Measurements from ENCODE around the gene RUNDC3A. TPM values are rescaled to one million over a fixed set of nuclear protein-coding genes. Genes with fewer than 3 reads are reported as not detected.
A peak's percentile ranks its signal among the peaks of the same experiment; 100 is the strongest.
"Not testable (repeated sequence)": the region's sequence is repeated elsewhere in the genome, so short reads cannot be mapped to it uniquely, and the experiment has no call there.

The RUNDC3A gene
- total RNA-seq, 3 donors from 2014 or later (not counting 1 experiment from before 2014, with no cell fraction given) = 0.31 to 0.48 TPM; not detected in 1

DNA sequence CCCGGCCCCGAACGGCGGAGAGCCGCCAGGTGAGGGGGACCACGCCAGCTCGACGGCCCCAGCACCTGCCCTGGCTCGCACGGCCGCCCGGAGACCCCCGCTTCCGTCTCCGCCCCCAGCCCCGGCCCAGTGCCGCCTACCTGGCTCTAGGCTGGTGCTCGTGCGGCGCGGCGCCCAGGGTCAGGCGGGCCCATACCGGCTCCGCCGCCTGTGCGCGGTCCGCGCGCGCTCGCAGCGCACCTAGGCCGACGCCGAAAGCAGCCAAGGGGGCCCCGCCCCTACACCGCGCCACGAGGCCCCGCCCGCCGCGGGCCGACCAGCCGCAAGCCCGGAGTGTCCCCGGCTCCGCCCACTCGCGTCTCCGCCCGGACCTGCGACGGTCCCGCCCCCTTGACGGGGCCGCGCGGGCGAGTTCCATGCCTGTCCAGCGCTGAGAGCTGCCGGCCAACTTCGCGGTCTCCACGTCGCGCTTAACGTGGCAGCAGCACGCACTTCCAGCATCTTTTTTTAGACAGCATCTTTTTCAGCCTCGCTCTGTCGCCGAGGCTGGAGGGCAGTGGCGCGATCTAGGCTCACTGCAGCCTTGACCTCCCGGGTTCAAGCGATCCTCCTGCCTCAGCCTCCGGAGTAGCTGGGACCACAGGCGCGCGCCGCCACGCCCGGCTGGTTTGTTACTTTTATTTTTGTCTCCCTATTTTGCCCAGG, 16.3 kb downstream of the RUNDC3A start, which contains the start of gene SLC25A39:
Gene SLC25A39, minus strand, starts transcription at position 253 of the 705 bp plus-strand sequence. CDS start 1,261 bp downstream, outside the sequence.
- Histone ChIP-seq H3K27me3 (ENCODE audit: control insufficient read depth, insufficient read depth, low read length) (no peaks in the 10 kb centered on the region), H3K9me3 (ENCODE audit: control insufficient read depth, insufficient read depth, low read length) (no peaks in the 10 kb centered on the region), H3K27ac (ENCODE audit: low read length) (peak within 1 kb of the TSS; percentile 99), H3K4me3 (ENCODE audit: low read length) (peak within 1 kb of the TSS; percentile 91), H3K4me1 (ENCODE audit: control insufficient read depth, insufficient read depth, low read length) (peaks cover 40% of the 10 kb centered on the region), H3K36me3 (ENCODE audit: control insufficient read depth, insufficient read depth, low read length) (peaks cover 23% of the 10 kb centered on the region)
- peak within 1 kb of the TSS; percentile 97 to 98 for H3K27ac Mint-ChIP-seq
- H3K4me1 Mint-ChIP-seq = peaks cover 5 to 26% of the 10 kb centered on the region in 2 donors
- ATAC-seq (peak; percentile 72 to 92 (median 76)), DNase-seq (peak; percentile 97 to 99)
- no peaks in the 10 kb centered on the region for H3K27me3 Mint-ChIP-seq (ENCODE audit: low read depth in 2 of 2)
- TF ChIP-seq, protein P1, sequence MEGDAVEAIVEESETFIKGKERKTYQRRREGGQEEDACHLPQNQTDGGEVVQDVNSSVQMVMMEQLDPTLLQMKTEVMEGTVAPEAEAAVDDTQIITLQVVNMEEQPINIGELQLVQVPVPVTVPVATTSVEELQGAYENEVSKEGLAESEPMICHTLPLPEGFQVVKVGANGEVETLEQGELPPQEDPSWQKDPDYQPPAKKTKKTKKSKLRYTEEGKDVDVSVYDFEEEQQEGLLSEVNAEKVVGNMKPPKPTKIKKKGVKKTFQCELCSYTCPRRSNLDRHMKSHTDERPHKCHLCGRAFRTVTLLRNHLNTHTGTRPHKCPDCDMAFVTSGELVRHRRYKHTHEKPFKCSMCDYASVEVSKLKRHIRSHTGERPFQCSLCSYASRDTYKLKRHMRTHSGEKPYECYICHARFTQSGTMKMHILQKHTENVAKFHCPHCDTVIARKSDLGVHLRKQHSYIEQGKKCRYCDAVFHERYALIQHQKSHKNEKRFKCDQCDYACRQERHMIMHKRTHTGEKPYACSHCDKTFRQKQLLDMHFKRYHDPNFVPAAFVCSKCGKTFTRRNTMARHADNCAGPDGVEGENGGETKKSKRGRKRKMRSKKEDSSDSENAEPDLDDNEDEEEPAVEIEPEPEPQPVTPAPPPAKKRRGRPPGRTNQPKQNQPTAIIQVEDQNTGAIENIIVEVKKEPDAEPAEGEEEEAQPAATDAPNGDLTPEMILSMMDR (IDR thresholded peaks at IDR 0.05) = no peak
- WGBS (ENCODE audit: insufficient coverage) = under 1% methylated on average over 85 of the region's 85 CpGs
- no peaks in the 10 kb centered on the region for H3K36me3 Mint-ChIP-seq
- H3K4me3 Mint-ChIP-seq = peak within 1 kb of the TSS; percentile 92
- intact Hi-C loops (cut with micrococcal nuclease) = loop anchor here (5.0 kb wide), 1 partner anchor 202 kb away; the partner anchor contains the start of gene HDAC5
- H3K9me3 Mint-ChIP-seq = no peaks in the 10 kb centered on the region

DNA sequence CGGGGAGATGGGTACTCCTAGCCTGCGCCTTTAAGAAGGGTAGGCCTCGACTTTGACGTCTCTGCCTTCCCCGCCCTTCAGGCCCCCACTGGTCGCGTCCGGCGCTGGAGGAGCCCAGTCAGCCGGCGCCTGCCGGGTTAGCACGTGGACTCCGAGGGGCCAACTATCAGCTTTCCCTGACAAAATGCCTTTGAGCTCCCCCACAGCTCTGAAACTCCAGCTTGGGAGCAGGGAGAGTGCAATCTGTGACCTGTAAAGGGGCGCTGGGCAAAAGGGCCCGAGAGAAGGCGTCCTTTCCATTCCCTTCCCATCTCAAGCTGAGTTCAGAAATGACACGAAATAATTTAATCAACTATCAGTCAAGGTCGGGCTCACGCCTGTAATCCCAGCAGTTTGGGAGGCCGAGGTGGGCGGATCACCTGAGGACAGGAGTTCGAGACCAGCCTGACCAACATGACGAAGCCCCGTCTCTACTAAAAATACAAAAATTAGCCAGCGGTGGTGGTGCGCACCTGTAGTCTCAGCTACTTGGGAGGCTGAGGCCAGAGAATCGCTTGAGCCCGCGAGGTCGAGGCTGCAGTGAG, 18.6 kb downstream of the RUNDC3A start:
- Histone ChIP-seq H3K4me3 (ENCODE audit: low read length) (peak overlapping the region; percentile 22), H3K36me3 (ENCODE audit: control insufficient read depth, insufficient read depth, low read length) (peaks cover 4% of the 10 kb centered on the region), H3K27ac (ENCODE audit: low read length) (peak overlapping the region; percentile 61), H3K27me3 (ENCODE audit: control insufficient read depth, insufficient read depth, low read length) (no peaks in the 10 kb centered on the region), H3K9me3 (ENCODE audit: control insufficient read depth, insufficient read depth, low read length) (no peaks in the 10 kb centered on the region), H3K4me1 (ENCODE audit: control insufficient read depth, insufficient read depth, low read length) (peaks cover 45% of the 10 kb centered on the region)
- Mint-ChIP-seq H3K4me3 (peak overlapping the region; percentile 59), H3K27me3 (ENCODE audit: low read depth in 2 of 2) (no peaks in the 10 kb centered on the region), H3K27ac (peak overlapping the region; percentile 97 to 98), H3K36me3 (no peaks in the 10 kb centered on the region), H3K4me1 (peaks cover 10 to 32% of the 10 kb centered on the region in 2 donors), H3K9me3 (no peaks in the 10 kb centered on the region)
- TF ChIP-seq, protein P1 (IDR thresholded peaks at IDR 0.05) = no peak
- DNase-seq = peak; percentile 89 to 96
- intact Hi-C loops (cut with micrococcal nuclease) = loop anchor here (2.0 to 5.0 kb wide), 2 partner anchors 186 to 205 kb away; partner anchors contain the start of genes HDAC5 and HROB
- ATAC-seq = peak; percentile 68 to 86 (median 72)
- WGBS (ENCODE audit: insufficient coverage) = 28% methylated on average over 30 of the region's 31 CpGs

DNA sequence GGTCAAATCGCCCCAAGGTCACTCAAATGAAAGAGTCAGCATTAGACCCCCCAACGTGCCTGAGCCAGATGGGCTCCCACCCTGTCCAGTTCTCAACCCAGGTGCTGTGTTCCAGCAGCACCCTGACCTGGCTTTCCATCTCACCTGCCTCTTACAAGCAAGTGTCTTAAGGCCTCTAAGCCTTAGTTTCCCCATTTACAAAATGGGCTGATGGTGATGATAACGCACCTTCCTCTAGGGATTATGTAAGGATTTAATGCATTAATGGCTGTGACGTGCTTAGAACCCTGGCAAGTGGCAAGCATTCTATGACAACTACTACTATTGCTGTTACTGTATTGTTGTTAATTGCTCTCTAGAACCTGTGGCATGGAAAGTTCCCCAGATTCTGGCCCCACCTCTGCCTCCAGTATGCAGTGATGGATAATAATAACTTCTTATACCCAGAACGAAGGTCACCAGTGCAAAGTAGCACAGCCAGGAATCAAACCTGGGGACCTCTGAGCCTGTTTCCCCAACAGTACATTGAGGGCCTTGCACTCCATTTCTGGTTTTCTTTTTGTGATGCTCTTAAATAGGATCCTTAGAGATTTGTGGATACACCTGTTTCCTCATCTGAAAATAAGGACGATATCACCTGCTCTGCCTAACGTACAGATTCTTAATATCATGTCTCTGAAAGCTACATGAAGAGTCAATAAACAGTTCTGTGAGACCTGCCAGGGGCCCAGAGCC, 19.5 kb downstream of the RUNDC3A start:
- Histone ChIP-seq H3K9me3 (ENCODE audit: control insufficient read depth, insufficient read depth, low read length) (no peaks in the 10 kb centered on the region), H3K4me3 (ENCODE audit: low read length) (no peak overlapping the region), H3K4me1 (ENCODE audit: control insufficient read depth, insufficient read depth, low read length) (peaks cover 45% of the 10 kb centered on the region), H3K27ac (ENCODE audit: low read length) (no peak overlapping the region), H3K27me3 (ENCODE audit: control insufficient read depth, insufficient read depth, low read length) (no peaks in the 10 kb centered on the region), H3K36me3 (ENCODE audit: control insufficient read depth, insufficient read depth, low read length) (no peaks in the 10 kb centered on the region)
- Mint-ChIP-seq H3K4me3 (peak overlapping the region; percentile 13), H3K4me1 (peaks cover 6 to 27% of the 10 kb centered on the region in 2 donors), H3K27me3 (ENCODE audit: low read depth in 2 of 2) (no peaks in the 10 kb centered on the region), H3K9me3 (no peaks in the 10 kb centered on the region), H3K36me3 (no peaks in the 10 kb centered on the region), H3K27ac (no peak overlapping the region)
- ATAC-seq (no peak), DNase-seq (no peak)
- TF ChIP-seq, protein P1 (IDR thresholded peaks at IDR 0.05) = no peak
- intact Hi-C loops (cut with micrococcal nuclease) = loop anchor here (2.0 to 5.0 kb wide), 2 partner anchors 187 to 206 kb away; partner anchors contain the start of genes HDAC5 and HROB
- 83% methylated on average over 6 of the region's 7 CpGs for WGBS (ENCODE audit: insufficient coverage)

DNA sequence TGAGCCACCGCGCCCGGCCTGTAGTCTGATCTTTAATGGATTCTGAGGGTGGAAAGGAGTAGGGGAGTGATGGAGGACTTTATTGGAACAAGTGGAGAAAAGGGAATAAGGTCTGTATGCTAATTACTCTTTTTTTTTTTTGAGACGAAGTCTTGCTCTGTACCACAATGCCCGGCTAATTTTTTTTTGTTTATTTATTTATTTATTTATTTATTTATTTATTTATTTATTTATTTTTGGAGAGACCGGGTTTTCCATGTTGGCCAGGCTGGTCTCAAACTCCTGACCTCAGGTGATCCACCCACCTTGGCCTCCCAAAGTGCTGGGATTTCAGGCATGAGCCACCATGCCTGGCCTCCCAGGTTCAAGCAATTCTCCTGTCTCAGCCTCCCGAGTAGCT, 21.1 kb downstream of the RUNDC3A start:
- intact Hi-C loops (cut with micrococcal nuclease) = loop anchor here (5.0 kb wide), 1 partner anchor 207 kb away; the partner anchor contains the start of gene HDAC5
- peaks cover 6 to 17% of the 10 kb centered on the region in 2 donors for H3K4me1 Mint-ChIP-seq
- H3K36me3 Mint-ChIP-seq; H3K27ac ChIP-seq (ENCODE audit: low read length); ATAC-seq; H3K27ac Mint-ChIP-seq; DNase-seq; H3K36me3 ChIP-seq (ENCODE audit: control insufficient read depth, insufficient read depth, low read length); H3K9me3 Mint-ChIP-seq; H3K9me3 ChIP-seq (ENCODE audit: control insufficient read depth, insufficient read depth, low read length); H3K27me3 ChIP-seq (ENCODE audit: control insufficient read depth, insufficient read depth, low read length); H3K27me3 Mint-ChIP-seq (ENCODE audit: low read depth in 2 of 2); H3K4me3 Mint-ChIP-seq; H3K4me3 ChIP-seq (ENCODE audit: low read length): not testable (repeated sequence)
- H3K4me1 ChIP-seq (ENCODE audit: control insufficient read depth, insufficient read depth, low read length) = peaks cover 32% of the 10 kb centered on the region
- WGBS (ENCODE audit: insufficient coverage) = 97% methylated on average over 5 of the region's 7 CpGs

DNA sequence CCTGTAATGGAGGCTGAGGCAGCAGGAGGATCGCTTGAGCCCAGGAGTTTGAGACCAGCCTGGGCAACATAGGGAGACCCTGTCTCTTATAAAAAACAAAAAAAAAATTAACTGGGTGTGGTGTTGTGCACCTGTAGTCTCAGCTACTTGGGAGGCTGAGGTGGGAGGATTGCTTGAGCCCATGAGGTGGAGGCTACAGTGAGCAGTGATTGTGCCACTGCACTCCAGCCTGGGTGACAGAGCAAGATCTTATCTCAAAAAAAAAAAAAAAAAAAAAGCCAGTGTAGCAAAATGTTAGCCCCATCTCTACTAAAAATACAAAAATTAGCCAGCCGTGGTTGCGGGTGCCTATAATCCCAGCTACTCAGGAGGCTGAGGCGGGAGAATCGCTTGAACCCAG, 21.9 kb downstream of the RUNDC3A start:
- H3K4me3 Mint-ChIP-seq; H3K27ac Mint-ChIP-seq; H3K36me3 Mint-ChIP-seq; H3K9me3 Mint-ChIP-seq; H3K9me3 ChIP-seq (ENCODE audit: control insufficient read depth, insufficient read depth, low read length); ATAC-seq; H3K36me3 ChIP-seq (ENCODE audit: control insufficient read depth, insufficient read depth, low read length); H3K4me3 ChIP-seq (ENCODE audit: low read length); H3K27ac ChIP-seq (ENCODE audit: low read length); DNase-seq; H3K27me3 Mint-ChIP-seq (ENCODE audit: low read depth in 2 of 2); intact Hi-C loops (cut with micrococcal nuclease); H3K27me3 ChIP-seq (ENCODE audit: control insufficient read depth, insufficient read depth, low read length): not testable (repeated sequence)
- WGBS (ENCODE audit: insufficient coverage) = 88% methylated on average over 4 of the region's 5 CpGs
- peaks cover 30% of the 10 kb centered on the region for H3K4me1 ChIP-seq (ENCODE audit: control insufficient read depth, insufficient read depth, low read length)
- peaks cover 6 to 13% of the 10 kb centered on the region in 2 donors for H3K4me1 Mint-ChIP-seq
